CD4-positive, alpha-beta T cell treated with Interleukin-10 for 1 hour (primary cell): Measurements from ENCODE around the gene TC2N.
"Not testable (repeated sequence)": the region's sequence is repeated elsewhere in the genome, so short reads cannot be mapped to it uniquely, and the experiment has no call there.

Experiments used
- DNase-seq: peaks from one replicate; pipeline ENCODE4 v3.0.0-alpha.2; 2020

Gene TC2N

GRCh38 chr14:91751719-91752118 lies 115.6 kb downstream of the TC2N start:
- DNase-seq, result no peak

GRCh38 chr14:91750634-91751198 lies 116.6 kb downstream of the TC2N start:
- no peak for DNase-seq

GRCh38 chr14:91749868-91750267 lies 117.5 kb downstream of the TC2N start:
- no peak for DNase-seq

GRCh38 chr14:91748049-91748448 lies 119.3 kb downstream of the TC2N start:
- DNase-seq, result no peak

GRCh38 chr14:91745344-91745743 lies 122.0 kb downstream of the TC2N start:
- no peak for DNase-seq

GRCh38 chr14:91744068-91744480 lies 123.3 kb downstream of the TC2N start:
- no peak for DNase-seq

- no peak for DNase-seq
Observed at GRCh38 chr14:91743305-91743653, 124.1 kb downstream of the TC2N start.

GRCh38 chr14:91742621-91743304 lies 124.6 kb downstream of the TC2N start:
- DNase-seq, result no peak

GRCh38 chr14:91739867-91740266 lies 127.5 kb downstream of the TC2N start:
- DNase-seq, result not testable (repeated sequence)

- no peak for DNase-seq
Observed at GRCh38 chr14:91737619-91738018, 129.7 kb downstream of the TC2N start.

GRCh38 chr14:91732859-91733477 lies 134.4 kb downstream of the TC2N start:
- DNase-seq, result no peak

- no peak for DNase-seq
Observed at GRCh38 chr14:91732439-91732838, 134.9 kb downstream of the TC2N start.

GRCh38 chr14:91731986-91732385 lies 135.3 kb downstream of the TC2N start, which contains the start of gene CATSPERB:
Gene CATSPERB, minus strand, starts transcription at chr14:91732086. Its CDS starts 2,607 bp downstream, at chr14:91729479.
- no peak for DNase-seq

GRCh38 chr14:91731018-91731417 lies 136.3 kb downstream of the TC2N start:
- DNase-seq, result no peak

GRCh38 chr14:91729756-91730155 lies 137.6 kb downstream of the TC2N start:
- DNase-seq, result no peak
